NB4 (cell line): ENCODE measurements around the gene C2orf68.

Source experiments
- POLR2A ChIP-seq: IDR thresholded peaks from 2 replicates; pipeline ENCODE4 v1.6.1; 2011; ENCODE audit warnings: mild to moderate bottlenecking; ENCODE audit not compliant: insufficient read length; ENCODE audit errors: extremely low read depth
- TF ChIP-seq, protein P1 (sequence below): IDR thresholded peaks from one replicate; pipeline ENCODE4 v1.5.1; 2012; ENCODE audit warnings: low read depth, low read length

DNA sequence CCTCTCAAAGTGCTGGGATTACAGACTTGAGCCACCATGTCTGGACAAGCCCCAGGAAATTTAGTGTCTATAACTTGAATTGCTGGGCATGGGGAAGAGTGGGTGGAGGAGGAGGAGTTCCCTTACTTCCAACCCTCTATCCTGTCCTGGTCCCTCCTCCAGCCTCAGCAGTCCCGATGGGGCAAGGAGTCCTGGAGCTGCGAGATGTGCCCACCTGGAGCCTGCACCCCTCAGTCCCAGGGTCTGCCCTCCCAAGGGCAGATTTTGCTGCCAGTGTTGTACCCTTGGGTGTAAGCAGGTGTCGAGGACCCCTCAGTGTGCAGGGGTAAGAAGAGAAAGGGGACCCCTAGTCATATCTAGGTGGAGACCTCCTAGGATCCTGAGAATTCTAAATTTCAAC lies 31.7 kb downstream of the C2orf68 start:
- TF ChIP-seq, protein P1, sequence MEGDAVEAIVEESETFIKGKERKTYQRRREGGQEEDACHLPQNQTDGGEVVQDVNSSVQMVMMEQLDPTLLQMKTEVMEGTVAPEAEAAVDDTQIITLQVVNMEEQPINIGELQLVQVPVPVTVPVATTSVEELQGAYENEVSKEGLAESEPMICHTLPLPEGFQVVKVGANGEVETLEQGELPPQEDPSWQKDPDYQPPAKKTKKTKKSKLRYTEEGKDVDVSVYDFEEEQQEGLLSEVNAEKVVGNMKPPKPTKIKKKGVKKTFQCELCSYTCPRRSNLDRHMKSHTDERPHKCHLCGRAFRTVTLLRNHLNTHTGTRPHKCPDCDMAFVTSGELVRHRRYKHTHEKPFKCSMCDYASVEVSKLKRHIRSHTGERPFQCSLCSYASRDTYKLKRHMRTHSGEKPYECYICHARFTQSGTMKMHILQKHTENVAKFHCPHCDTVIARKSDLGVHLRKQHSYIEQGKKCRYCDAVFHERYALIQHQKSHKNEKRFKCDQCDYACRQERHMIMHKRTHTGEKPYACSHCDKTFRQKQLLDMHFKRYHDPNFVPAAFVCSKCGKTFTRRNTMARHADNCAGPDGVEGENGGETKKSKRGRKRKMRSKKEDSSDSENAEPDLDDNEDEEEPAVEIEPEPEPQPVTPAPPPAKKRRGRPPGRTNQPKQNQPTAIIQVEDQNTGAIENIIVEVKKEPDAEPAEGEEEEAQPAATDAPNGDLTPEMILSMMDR: no peak
- no peak for TF ChIP-seq POLR2A
